Calu3 (cell line): ENCODE results near the gene ARL4D. TPM values are rescaled to one million over a fixed set of nuclear protein-coding genes. Genes with fewer than 3 reads are reported as not detected.
"Not testable (repeated sequence)": the region's sequence is repeated elsewhere in the genome, so short reads cannot be mapped to it uniquely, and the experiment has no call there.

Source experiments
- BruUV-seq: library from RNA; stranded (reverse); fragments of 400-500 nt; replicated peaks from 2 replicates; lab custom pipeline; 2021; lab: Mats Ljungman, UMichigan
- CTCF ChIA-PET: fragments of 300-600 bp; sonication (Branson Sonifier 250); formaldehyde crosslinking; loops from one replicate; lab custom pipeline; 2022; ENCODE audit warnings: antibody characterized with exemption; lab: Charles Lee
- DNase-seq: peaks from one replicate; pipeline ENCODE4 v3.0.0; 2022
- H3K27ac Mint-ChIP-seq: one replicate; pipeline ENCODE4 v1.8.0; 2022; ENCODE audit warnings: mixed read lengths; ENCODE audit not compliant: unreplicated experiment
- H3K27me3 Mint-ChIP-seq: one replicate; pipeline ENCODE4 v1.8.0; 2022; ENCODE audit warnings: mixed read lengths; ENCODE audit not compliant: unreplicated experiment
- H3K36me3 Mint-ChIP-seq: one replicate; pipeline ENCODE4 v1.8.0; 2022; ENCODE audit warnings: mild to moderate bottlenecking, moderate library complexity, mixed read lengths; ENCODE audit not compliant: insufficient read depth, unreplicated experiment
- H3K4me1 Mint-ChIP-seq: one replicate; pipeline ENCODE4 v1.8.0; 2022; ENCODE audit warnings: mild to moderate bottlenecking, low read depth, mixed read lengths; ENCODE audit not compliant: unreplicated experiment
- H3K4me3 Mint-ChIP-seq: one replicate; pipeline ENCODE4 v1.8.0; 2022; ENCODE audit warnings: mild to moderate bottlenecking, low read depth, moderate library complexity, mixed read lengths; ENCODE audit not compliant: unreplicated experiment
- H3K9me3 Mint-ChIP-seq: one replicate; pipeline ENCODE4 v1.8.0; 2022; ENCODE audit warnings: low read depth, mixed read lengths; ENCODE audit not compliant: unreplicated experiment
- intact Hi-C: fragments of 100-400 bp; cut with micrococcal nuclease; formaldehyde crosslinking; loops from one replicate; pipeline ENCODE4 v1.10.0; 2022; ENCODE audit not compliant: unreplicated experiment
- total RNA-seq: library from RNA; stranded (reverse); gene quantifications from 2 replicates; pipeline ENCODE4 v1.2.3, GENCODE V29; 2022
- TF ChIP-seq, protein P1 (sequence below): fragments of 200-600 bp; IDR thresholded peaks from one replicate; pipeline ENCODE4 v1.8.0; 2022; ENCODE audit warnings: antibody characterized with exemption; ENCODE audit not compliant: unreplicated experiment

The ARL4D gene
- total RNA-seq, 1 experiment from 2014 or later: 3.4 TPM

DNA sequence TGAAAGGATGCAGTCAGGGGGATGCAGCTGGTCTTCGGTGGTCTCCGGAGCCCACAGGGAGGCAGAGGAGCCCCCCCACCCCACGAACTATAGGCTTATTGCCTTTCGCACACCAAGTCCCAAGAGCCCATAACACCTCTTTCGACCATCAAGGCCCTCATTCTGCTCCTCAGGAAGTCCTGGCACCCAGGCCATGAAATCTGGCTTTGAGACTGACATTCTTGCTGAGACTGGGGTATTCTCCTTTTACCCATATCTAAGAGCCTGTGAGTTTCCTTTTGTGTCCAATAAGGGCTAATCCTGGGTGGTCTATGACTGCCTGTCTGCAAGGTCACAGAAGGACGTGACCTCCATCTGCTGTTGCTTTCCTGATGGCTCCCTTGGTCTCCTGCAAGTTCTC is 6.4 kb upstream of the ARL4D start:
- Mint-ChIP-seq H3K27ac (no peak overlapping the region), H3K27me3 (no peaks in the 10 kb centered on the region), H3K36me3 (peaks cover 18% of the 10 kb centered on the region), H3K4me1 (peaks cover 9% of the 10 kb centered on the region), H3K9me3 (no peaks in the 10 kb centered on the region), H3K4me3 (no peak overlapping the region)
- CTCF ChIA-PET: interaction anchor here (0.6 to 7.3 kb wide), 3 partner anchors 24 to 90 kb away, joined by 3 to 154 read pairs (median 4); partner anchors contain the start of gene DHX8
- BruUV-seq: no TSS peak
- no peak for DNase-seq
- intact Hi-C loops: no loop called here
- TF ChIP-seq, protein P1, sequence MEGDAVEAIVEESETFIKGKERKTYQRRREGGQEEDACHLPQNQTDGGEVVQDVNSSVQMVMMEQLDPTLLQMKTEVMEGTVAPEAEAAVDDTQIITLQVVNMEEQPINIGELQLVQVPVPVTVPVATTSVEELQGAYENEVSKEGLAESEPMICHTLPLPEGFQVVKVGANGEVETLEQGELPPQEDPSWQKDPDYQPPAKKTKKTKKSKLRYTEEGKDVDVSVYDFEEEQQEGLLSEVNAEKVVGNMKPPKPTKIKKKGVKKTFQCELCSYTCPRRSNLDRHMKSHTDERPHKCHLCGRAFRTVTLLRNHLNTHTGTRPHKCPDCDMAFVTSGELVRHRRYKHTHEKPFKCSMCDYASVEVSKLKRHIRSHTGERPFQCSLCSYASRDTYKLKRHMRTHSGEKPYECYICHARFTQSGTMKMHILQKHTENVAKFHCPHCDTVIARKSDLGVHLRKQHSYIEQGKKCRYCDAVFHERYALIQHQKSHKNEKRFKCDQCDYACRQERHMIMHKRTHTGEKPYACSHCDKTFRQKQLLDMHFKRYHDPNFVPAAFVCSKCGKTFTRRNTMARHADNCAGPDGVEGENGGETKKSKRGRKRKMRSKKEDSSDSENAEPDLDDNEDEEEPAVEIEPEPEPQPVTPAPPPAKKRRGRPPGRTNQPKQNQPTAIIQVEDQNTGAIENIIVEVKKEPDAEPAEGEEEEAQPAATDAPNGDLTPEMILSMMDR: no peak

DNA sequence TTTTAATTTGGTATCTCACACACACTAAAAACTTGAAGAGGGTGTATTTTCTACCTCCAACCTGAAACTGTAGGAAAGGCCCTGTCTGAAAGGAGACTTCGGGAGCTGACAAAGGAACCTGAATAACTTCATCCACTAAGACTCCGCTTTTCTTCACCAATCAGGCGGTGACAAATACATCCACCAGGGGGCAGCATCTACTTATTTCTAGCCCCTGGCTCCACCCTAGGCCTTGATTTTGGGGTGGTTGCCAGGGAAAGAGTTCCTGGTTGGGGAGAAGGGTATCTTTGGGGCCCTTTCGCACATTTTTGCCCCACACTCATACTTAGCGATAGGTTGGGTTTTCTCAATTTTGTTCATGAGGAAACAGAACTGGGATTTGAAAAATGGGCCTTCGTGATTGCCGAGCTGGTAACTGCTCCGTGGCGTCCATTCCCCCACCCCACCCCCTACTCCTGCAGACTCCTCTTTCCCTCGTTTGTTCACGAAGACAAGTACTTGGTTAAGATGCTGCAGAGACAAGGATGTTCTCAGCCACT is 4.8 kb upstream of the ARL4D start:
- TF ChIP-seq, protein P1: peak; percentile 98
- Mint-ChIP-seq H3K27ac (no peak overlapping the region), H3K27me3 (no peaks in the 10 kb centered on the region), H3K9me3 (no peaks in the 10 kb centered on the region), H3K36me3 (peaks cover 15% of the 10 kb centered on the region), H3K4me3 (no peak overlapping the region), H3K4me1 (peaks cover 9% of the 10 kb centered on the region)
- CTCF ChIA-PET: interaction anchor here (0.6 to 7.3 kb wide), 10 partner anchors 13 to 329 kb away, joined by 3 to 154 read pairs (median 3); partner anchors contain the start of gene DHX8
- peak; percentile 96 for DNase-seq
- BruUV-seq: no TSS peak
- intact Hi-C loops: loop anchor here (1.0 kb wide), 1 partner anchor 89 kb away; the partner anchor contains the start of gene DHX8

GRCh38 chr17:43394696-43395095 is 4.1 kb upstream of the ARL4D start:
- BruUV-seq, H3K4me3 Mint-ChIP-seq, DNase-seq, H3K9me3 Mint-ChIP-seq, H3K4me1 Mint-ChIP-seq, H3K27me3 Mint-ChIP-seq, H3K27ac Mint-ChIP-seq: not testable (repeated sequence)
- CTCF ChIA-PET: interaction anchor here (0.8 to 7.3 kb wide), 5 partner anchors 26 to 110 kb away, joined by 3 to 154 read pairs (median 3); partner anchors contain the start of gene DHX8
- peaks cover 13% of the 10 kb centered on the region for H3K36me3 Mint-ChIP-seq
- intact Hi-C loops: loop anchor here (1.0 kb wide), 1 partner anchor 89 kb away; the partner anchor contains the start of gene DHX8

DNA sequence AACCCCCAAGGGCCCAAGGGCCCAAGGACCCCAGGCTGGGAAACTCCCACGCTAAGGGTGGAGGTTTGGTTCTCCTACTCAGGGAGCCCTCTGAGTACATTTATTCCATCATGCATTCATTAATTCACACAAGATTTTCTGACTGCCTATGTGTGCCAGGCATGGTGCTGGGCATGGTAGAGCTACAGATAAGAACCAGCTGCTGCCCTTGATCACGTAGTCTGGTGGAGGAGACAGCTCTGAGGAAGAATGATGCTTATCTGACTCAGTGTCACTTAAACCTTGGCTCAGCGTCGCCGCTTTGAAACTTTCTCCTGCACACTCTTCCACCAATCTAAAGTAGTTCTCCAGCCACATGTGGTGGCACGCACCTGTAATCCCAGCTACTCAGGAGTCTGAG is 3.6 kb upstream of the ARL4D start:
- DNase-seq: no peak
- BruUV-seq: no TSS peak
- no peak overlapping the region for H3K4me3 Mint-ChIP-seq
- peaks cover 13% of the 10 kb centered on the region for H3K36me3 Mint-ChIP-seq
- intact Hi-C loops: no loop called here
- H3K27me3 Mint-ChIP-seq: no peaks in the 10 kb centered on the region
- TF ChIP-seq, protein P1: no peak
- H3K27ac Mint-ChIP-seq: no peak overlapping the region
- peaks cover 2% of the 10 kb centered on the region for H3K4me1 Mint-ChIP-seq
- H3K9me3 Mint-ChIP-seq: no peaks in the 10 kb centered on the region
- CTCF ChIA-PET: interaction anchor here (7.3 kb wide), 1 partner anchor 87 kb away, joined by 154 read pairs; the partner anchor contains the start of gene DHX8
